NCI-H524 treated with DMSO at 0.1 percent for 48 hours (cell line): ENCODE results near the gene PCDHGB3.

Experiments
- DNase-seq: peaks from one replicate; lab custom pipeline; 2025; lab: John Stamatoyannopoulos, UW

The PCDHGB3 gene

DNA sequence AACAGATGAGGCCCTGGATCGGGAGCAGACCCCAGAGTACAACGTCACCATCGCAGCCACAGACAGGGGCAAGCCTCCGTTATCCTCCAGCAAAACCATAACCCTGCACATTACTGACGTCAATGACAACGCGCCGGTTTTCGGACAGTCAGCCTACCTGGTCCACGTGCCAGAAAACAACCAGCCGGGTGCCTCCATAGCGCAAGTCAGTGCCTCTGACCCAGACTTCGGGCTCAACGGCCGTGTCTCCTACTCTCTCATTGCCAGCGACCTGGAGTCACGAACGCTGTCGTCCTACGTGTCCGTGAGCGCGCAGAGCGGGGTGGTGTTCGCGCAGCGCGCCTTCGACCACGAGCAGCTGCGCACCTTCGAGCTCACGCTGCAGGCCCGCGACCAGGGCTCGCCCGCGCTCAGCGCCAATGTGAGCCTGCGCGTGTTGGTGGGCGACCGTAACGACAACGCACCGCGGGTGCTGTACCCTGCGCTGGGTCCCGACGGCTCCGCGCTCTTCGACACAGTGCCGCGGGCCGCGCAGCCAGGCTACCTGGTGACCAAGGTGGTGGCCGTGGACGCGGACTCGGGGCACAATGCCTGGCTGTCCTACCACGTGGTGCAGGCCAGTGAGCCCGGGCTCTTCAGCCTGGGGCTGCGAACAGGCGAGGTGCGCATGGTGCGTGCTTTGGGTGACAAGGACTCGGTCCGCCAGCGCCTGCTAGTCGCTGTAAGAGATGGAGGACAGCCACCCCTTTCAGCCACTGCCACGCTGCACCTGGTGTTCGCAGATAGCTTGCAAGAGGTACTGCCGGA, 49.2 kb downstream of the PCDHGB3 start:
- no peak for DNase-seq

DNA sequence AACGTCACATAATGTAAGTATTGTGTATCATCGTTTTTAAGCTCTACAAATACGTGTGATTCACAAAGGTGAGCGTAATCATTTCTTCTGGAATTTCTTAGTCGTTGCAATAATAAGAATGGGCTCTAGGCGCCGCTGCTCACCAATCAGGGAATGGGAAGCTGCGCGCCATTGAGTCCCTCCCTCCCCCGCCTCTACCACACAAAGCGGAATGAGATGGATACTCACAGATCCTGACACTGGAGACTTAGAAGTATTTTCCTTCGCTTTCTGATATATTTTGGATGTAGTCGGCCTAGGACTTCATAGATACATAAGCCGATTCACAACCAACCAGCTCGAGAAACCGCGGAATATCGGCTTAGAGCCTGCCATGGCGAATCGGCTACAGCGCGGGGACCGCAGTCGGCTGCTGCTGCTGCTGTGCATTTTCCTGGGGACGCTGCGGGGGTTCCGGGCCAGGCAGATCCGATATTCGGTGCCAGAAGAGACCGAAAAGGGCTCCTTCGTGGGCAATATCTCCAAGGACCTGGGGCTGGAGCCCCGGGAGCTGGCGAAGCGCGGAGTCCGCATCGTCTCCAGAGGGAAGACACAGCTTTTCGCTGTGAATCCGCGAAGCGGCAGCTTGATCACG, 50.9 kb downstream of the PCDHGB3 start, which contains the start of gene PCDHGA11:
Gene PCDHGA11 (plus strand): TSS at position 197 of the 634 bp plus-strand sequence. CDS start 177 bp downstream, at position 374.
- DNase-seq = no peak

DNA sequence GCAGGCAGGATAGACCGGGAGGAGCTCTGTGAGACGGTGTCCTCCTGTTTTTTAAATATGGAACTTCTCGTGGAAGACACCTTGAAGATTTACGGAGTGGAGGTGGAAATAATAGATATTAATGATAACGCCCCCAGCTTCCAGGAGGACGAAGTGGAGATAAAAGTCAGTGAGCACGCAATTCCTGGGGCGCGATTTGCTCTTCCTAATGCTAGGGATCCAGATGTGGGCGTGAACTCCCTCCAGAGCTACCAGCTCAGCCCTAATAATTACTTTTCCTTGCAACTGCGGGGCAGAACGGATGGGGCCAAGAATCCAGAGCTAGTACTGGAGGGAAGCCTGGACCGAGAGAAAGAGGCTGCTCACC, 51.4 kb downstream of the PCDHGB3 start:
- DNase-seq = no peak
